IPS-18a (cell line): Measurements from ENCODE around the gene LARGE1.

ENCODE experiments used
- H3K27ac ChIP-seq: one replicate; pipeline ENCODE4 v1.5.1; 2013; ENCODE audit warnings: low read length
- H3K27me3 ChIP-seq: one replicate; pipeline ENCODE4 v1.6.1; 2013; ENCODE audit warnings: mild to moderate bottlenecking, low read length; ENCODE audit not compliant: control insufficient read depth, insufficient read depth
- H3K36me3 ChIP-seq: one replicate; pipeline ENCODE4 v1.6.1; 2013; ENCODE audit warnings: low read depth, low read length; ENCODE audit not compliant: control insufficient read depth
- H3K4me1 ChIP-seq: one replicate; pipeline ENCODE4 v1.6.1; 2013; ENCODE audit warnings: low read depth, low read length; ENCODE audit not compliant: control insufficient read depth
- H3K4me3 ChIP-seq: one replicate; pipeline ENCODE4 v1.5.1; 2013; ENCODE audit warnings: low read length
- H3K9ac ChIP-seq: one replicate; pipeline ENCODE4 v1.6.1; 2013; ENCODE audit warnings: mild to moderate bottlenecking, low read length, moderate library complexity
- H3K9me3 ChIP-seq: one replicate; pipeline ENCODE4 v1.6.1; 2013; ENCODE audit warnings: low read depth, low read length; ENCODE audit not compliant: control insufficient read depth

Gene LARGE1

GRCh38 chr22:33817512-33818127 lies 102.7 kb downstream of the LARGE1 start:
- Histone ChIP-seq H3K9ac (no peak overlapping the region), H3K36me3 (no peaks in the 10 kb centered on the region), H3K4me3 (no peak overlapping the region), H3K9me3 (no peaks in the 10 kb centered on the region), H3K4me1 (peaks cover 17% of the 10 kb centered on the region), H3K27me3 (no peaks in the 10 kb centered on the region), H3K27ac (no peak overlapping the region)

GRCh38 chr22:33812360-33812977 lies 107.8 kb downstream of the LARGE1 start:
- Histone ChIP-seq H3K4me1 (peaks cover 22% of the 10 kb centered on the region), H3K27me3 (no peaks in the 10 kb centered on the region), H3K36me3 (no peaks in the 10 kb centered on the region), H3K9me3 (no peaks in the 10 kb centered on the region), H3K27ac (no peak overlapping the region), H3K9ac (no peak overlapping the region), H3K4me3 (no peak overlapping the region)

DNA sequence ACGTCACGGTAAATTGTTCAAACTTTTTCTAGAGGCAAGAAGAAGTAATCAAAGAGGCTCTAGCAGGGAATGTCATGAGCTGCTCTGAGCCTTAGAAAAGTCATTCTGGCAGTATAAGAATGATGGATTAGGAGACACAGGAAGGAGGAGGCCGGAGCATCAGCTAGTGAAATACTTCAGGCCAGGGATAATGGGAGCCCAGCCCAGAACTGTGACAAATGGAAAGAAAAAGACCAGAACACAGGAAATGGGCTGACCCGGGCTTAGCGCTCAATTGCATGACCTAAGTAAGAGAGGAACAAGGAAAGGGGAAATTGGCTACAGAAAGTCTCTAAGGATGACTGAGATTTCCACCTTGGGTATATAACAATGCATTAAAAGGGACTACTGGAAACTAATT lies 108.6 kb downstream of the LARGE1 start:
- H3K4me1 ChIP-seq: peaks cover 22% of the 10 kb centered on the region
- no peaks in the 10 kb centered on the region for H3K36me3 ChIP-seq
- H3K9me3 ChIP-seq: no peaks in the 10 kb centered on the region
- no peak overlapping the region for H3K4me3 ChIP-seq
- no peak overlapping the region for H3K9ac ChIP-seq
- no peaks in the 10 kb centered on the region for H3K27me3 ChIP-seq
- H3K27ac ChIP-seq: no peak overlapping the region

- H3K36me3 ChIP-seq: no peaks in the 10 kb centered on the region
- no peak overlapping the region for H3K27ac ChIP-seq
- no peak overlapping the region for H3K4me3 ChIP-seq
- no peak overlapping the region for H3K9ac ChIP-seq
- H3K4me1 ChIP-seq: peaks cover 22% of the 10 kb centered on the region
- no peaks in the 10 kb centered on the region for H3K27me3 ChIP-seq
- no peaks in the 10 kb centered on the region for H3K9me3 ChIP-seq
These were observed 109.1 kb downstream of the LARGE1 start for GRCh38 chr22:33811208-33811607.

DNA sequence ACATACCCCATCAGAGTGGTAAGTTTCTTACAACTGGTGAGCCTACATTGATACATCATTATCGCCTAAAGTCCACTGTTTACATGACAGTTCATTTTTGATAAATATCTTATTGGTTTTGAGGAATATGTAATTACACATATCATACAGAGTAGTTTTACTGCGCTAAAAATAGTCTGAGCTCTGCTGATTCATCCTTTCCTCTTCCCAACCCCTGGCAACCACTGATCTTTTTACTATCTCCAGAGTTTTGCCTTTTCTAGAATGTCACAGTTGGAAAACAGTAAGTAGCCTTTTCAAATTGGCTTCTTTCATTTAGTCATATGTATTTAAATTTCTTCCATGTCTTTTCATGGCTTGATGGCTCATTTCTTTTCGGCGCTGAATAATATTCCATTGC lies 112.8 kb downstream of the LARGE1 start:
- Histone ChIP-seq H3K9me3 (no peaks in the 10 kb centered on the region), H3K4me1 (peaks cover 22% of the 10 kb centered on the region), H3K4me3 (no peak overlapping the region), H3K27me3 (no peaks in the 10 kb centered on the region), H3K9ac (no peak overlapping the region), H3K27ac (no peak overlapping the region), H3K36me3 (no peaks in the 10 kb centered on the region)

- H3K36me3 ChIP-seq: no peaks in the 10 kb centered on the region
- peaks cover 9% of the 10 kb centered on the region for H3K4me1 ChIP-seq
- no peaks in the 10 kb centered on the region for H3K9me3 ChIP-seq
- H3K27me3 ChIP-seq: no peaks in the 10 kb centered on the region
- H3K9ac ChIP-seq: no peak overlapping the region
- no peak overlapping the region for H3K27ac ChIP-seq
- no peak overlapping the region for H3K4me3 ChIP-seq
These were observed 114.1 kb downstream of the LARGE1 start for GRCh38 chr22:33806191-33806590.

GRCh38 chr22:33803371-33804282 lies 116.6 kb downstream of the LARGE1 start:
- no peaks in the 10 kb centered on the region for H3K9me3 ChIP-seq
- no peak overlapping the region for H3K4me3 ChIP-seq
- peaks cover 7% of the 10 kb centered on the region for H3K4me1 ChIP-seq

GRCh38 chr22:33798401-33798800 lies 121.9 kb downstream of the LARGE1 start:
- H3K4me3 ChIP-seq: no peak overlapping the region
- H3K9ac ChIP-seq: no peak overlapping the region
- no peaks in the 10 kb centered on the region for H3K27me3 ChIP-seq
- no peaks in the 10 kb centered on the region for H3K36me3 ChIP-seq
- no peaks in the 10 kb centered on the region for H3K9me3 ChIP-seq
- peaks cover 5% of the 10 kb centered on the region for H3K4me1 ChIP-seq
- no peak overlapping the region for H3K27ac ChIP-seq

More at GRCh38 chr22:33803371-33804282, 116.6 kb downstream of the LARGE1 start:
- Histone ChIP-seq H3K9ac (no peak overlapping the region), H3K27ac (no peak overlapping the region), H3K27me3 (no peaks in the 10 kb centered on the region), H3K36me3 (no peaks in the 10 kb centered on the region)

DNA sequence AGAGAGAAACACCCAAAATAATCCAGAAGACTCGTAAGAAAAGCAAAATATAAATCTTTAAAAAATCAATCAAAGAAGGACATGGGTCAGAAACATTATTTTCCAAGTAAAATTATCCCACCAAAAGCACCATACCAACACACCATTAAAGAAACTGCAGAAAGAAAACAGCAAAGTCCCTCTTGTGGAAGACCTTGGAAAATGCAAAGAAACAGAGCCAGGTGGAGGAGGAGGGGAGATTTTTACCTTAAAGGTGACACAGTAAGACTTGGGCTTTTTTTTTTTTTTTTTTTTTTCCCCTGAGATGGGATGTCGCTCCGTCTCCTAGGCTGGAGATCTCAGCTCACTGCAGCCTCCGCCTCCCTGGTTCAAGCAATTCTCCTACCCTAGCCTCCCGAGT lies 123.8 kb downstream of the LARGE1 start:
- Histone ChIP-seq H3K27me3 (no peaks in the 10 kb centered on the region), H3K27ac (no peak overlapping the region)

GRCh38 chr22:33793475-33793874 lies 126.8 kb downstream of the LARGE1 start:
- no peak overlapping the region for H3K9ac ChIP-seq
- H3K36me3 ChIP-seq: no peaks in the 10 kb centered on the region
- no peak overlapping the region for H3K27ac ChIP-seq
- H3K9me3 ChIP-seq: peaks cover 17% of the 10 kb centered on the region
- no peaks in the 10 kb centered on the region for H3K27me3 ChIP-seq
- no peak overlapping the region for H3K4me3 ChIP-seq
- peaks cover 14% of the 10 kb centered on the region for H3K4me1 ChIP-seq

More for the DNA sequence above, 123.8 kb downstream of the LARGE1 start:
- no peak overlapping the region for H3K4me3 ChIP-seq
- H3K36me3 ChIP-seq: no peaks in the 10 kb centered on the region
- peaks cover 14% of the 10 kb centered on the region for H3K4me1 ChIP-seq
- no peaks in the 10 kb centered on the region for H3K9me3 ChIP-seq
- H3K9ac ChIP-seq: no peak overlapping the region

DNA sequence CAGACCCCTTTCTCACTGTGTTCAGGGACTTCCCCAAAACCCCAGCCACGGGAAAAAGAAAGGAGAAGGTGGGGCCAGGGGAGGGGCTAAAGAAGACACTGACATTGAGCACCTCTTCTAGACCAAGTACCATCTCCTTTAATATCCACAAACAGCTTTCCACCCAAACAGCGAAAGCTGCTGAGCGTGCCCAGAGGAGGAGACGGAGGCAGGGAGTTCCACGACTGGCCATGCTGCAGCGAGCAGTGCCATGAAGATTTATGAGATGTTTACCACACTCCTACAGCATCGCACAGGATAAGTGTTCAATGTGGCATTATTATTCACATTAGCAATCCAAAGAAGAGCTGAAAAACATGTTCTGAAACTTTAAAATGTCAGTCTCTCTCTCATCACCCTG lies 127.4 kb downstream of the LARGE1 start:
- Histone ChIP-seq H3K9me3 (peaks cover 21% of the 10 kb centered on the region), H3K27ac (no peak overlapping the region), H3K4me3 (no peak overlapping the region), H3K4me1 (peaks cover 14% of the 10 kb centered on the region), H3K9ac (no peak overlapping the region), H3K27me3 (no peaks in the 10 kb centered on the region), H3K36me3 (no peaks in the 10 kb centered on the region)
